NT2/D1 (cell line): ENCODE measurements around the gene HSDL1.

Experiments
- DNase-seq: peaks from one replicate; pipeline ENCODE4 v3.0.0-alpha.2; 2011; ENCODE audit warnings: low read depth, low spot score
- H3K27me3 ChIP-seq: 2 replicates; pipeline ENCODE4 v1.6.0; 2011; ENCODE audit warnings: mild to moderate bottlenecking; ENCODE audit not compliant: insufficient read length, insufficient read depth
- H3K36me3 ChIP-seq: 2 replicates; pipeline ENCODE4 v1.6.1; 2011; ENCODE audit warnings: mild to moderate bottlenecking, low read length, mixed read lengths; ENCODE audit not compliant: insufficient read depth, insufficient read length
- H3K4me1 ChIP-seq: 2 replicates; pipeline ENCODE4 v1.5.1; 2011; ENCODE audit not compliant: insufficient read depth, insufficient read length
- H3K4me3 ChIP-seq: 2 replicates; pipeline ENCODE4 v1.5.1; 2011; ENCODE audit warnings: low read depth; ENCODE audit not compliant: insufficient read length
- H3K9ac ChIP-seq: 2 replicates; pipeline ENCODE4 v1.6.0; 2011; ENCODE audit warnings: low read depth; ENCODE audit not compliant: insufficient read length
- H3K9me3 ChIP-seq: 2 replicates; pipeline ENCODE4 v1.5.1; 2011; ENCODE audit warnings: mild to moderate bottlenecking, low read length; ENCODE audit not compliant: insufficient read depth
- SUZ12 ChIP-seq: IDR thresholded peaks from 2 replicates; pipeline ENCODE4 v1.6.1; 2011; ENCODE audit not compliant: insufficient read length, insufficient read depth; ENCODE audit errors: extremely low read depth
- YY1 ChIP-seq: IDR thresholded peaks from 2 replicates; pipeline ENCODE4 v1.6.1; 2011; ENCODE audit not compliant: insufficient read length, insufficient read depth
- ZNF274 ChIP-seq: IDR thresholded peaks from 2 replicates; pipeline ENCODE4 v1.6.1; 2011; ENCODE audit warnings: mild to moderate bottlenecking, low read depth, low read length

Gene HSDL1

GRCh38 chr16:84087001-84087400 is 58.0 kb downstream of the HSDL1 start:
- H3K4me3 ChIP-seq = no peak overlapping the region

GRCh38 chr16:84086341-84086740 is 58.6 kb downstream of the HSDL1 start:
- Histone ChIP-seq H3K36me3 (peaks cover 92% of the 10 kb centered on the region), H3K4me1 (no peaks in the 10 kb centered on the region), H3K4me3 (no peak overlapping the region), H3K9me3 (no peaks in the 10 kb centered on the region), H3K9ac (no peak overlapping the region), H3K27me3 (no peaks in the 10 kb centered on the region)
- no peak for DNase-seq
- TF ChIP-seq ZNF274 (no peak), SUZ12 (no peak), YY1 (no peak)

More at GRCh38 chr16:84087001-84087400, 58.0 kb downstream of the HSDL1 start:
- DNase-seq = no peak
- Histone ChIP-seq H3K36me3 (peaks cover 92% of the 10 kb centered on the region), H3K27me3 (no peaks in the 10 kb centered on the region), H3K9ac (no peak overlapping the region), H3K9me3 (no peaks in the 10 kb centered on the region), H3K4me1 (no peaks in the 10 kb centered on the region)
- no peak for TF ChIP-seq ZNF274

- Histone ChIP-seq H3K36me3 (peaks cover 93% of the 10 kb centered on the region), H3K27me3 (no peaks in the 10 kb centered on the region), H3K9me3 (no peaks in the 10 kb centered on the region), H3K4me3 (no peak overlapping the region), H3K9ac (no peak overlapping the region), H3K4me1 (no peaks in the 10 kb centered on the region)
- TF ChIP-seq SUZ12 = no peak
- no peak for TF ChIP-seq YY1
- no peak for DNase-seq
Measured at GRCh38 chr16:84085773-84086172, 59.2 kb downstream of the HSDL1 start.

- Histone ChIP-seq H3K9me3 (no peaks in the 10 kb centered on the region), H3K4me3 (no peak overlapping the region), H3K27me3 (no peaks in the 10 kb centered on the region), H3K9ac (no peak overlapping the region), H3K36me3 (peaks cover 95% of the 10 kb centered on the region), H3K4me1 (no peaks in the 10 kb centered on the region)
- TF ChIP-seq YY1 (no peak), ZNF274 (no peak), SUZ12 (no peak)
- no peak for DNase-seq
Measured at GRCh38 chr16:84085271-84085667, 59.7 kb downstream of the HSDL1 start.

GRCh38 chr16:84084570-84085270 is 60.3 kb downstream of the HSDL1 start:
- H3K4me1 ChIP-seq = no peaks in the 10 kb centered on the region
- no peaks in the 10 kb centered on the region for H3K9me3 ChIP-seq
- TF ChIP-seq YY1 (no peak), ZNF274 (no peak), SUZ12 (no peak)
- no peak overlapping the region for H3K4me3 ChIP-seq
- peak overlapping the region; percentile 6 for H3K9ac ChIP-seq
- H3K36me3 ChIP-seq = peaks cover 95% of the 10 kb centered on the region
- DNase-seq = peak; percentile 71
- H3K27me3 ChIP-seq = no peaks in the 10 kb centered on the region

- TF ChIP-seq SUZ12 (no peak), YY1 (no peak), ZNF274 (no peak)
Measured at GRCh38 chr16:84082835-84083569, 62.0 kb downstream of the HSDL1 start.

GRCh38 chr16:84082110-84082509 is 62.9 kb downstream of the HSDL1 start:
- Histone ChIP-seq H3K27me3 (no peaks in the 10 kb centered on the region), H3K4me1 (no peaks in the 10 kb centered on the region), H3K36me3 (peaks cover 83% of the 10 kb centered on the region), H3K4me3 (no peak overlapping the region), H3K9me3 (no peaks in the 10 kb centered on the region), H3K9ac (no peak overlapping the region)
- no peak for DNase-seq
- TF ChIP-seq YY1 = no peak
- no peak for TF ChIP-seq SUZ12
- TF ChIP-seq ZNF274 = no peak

More at GRCh38 chr16:84082835-84083569, 62.0 kb downstream of the HSDL1 start:
- H3K9me3 ChIP-seq = no peaks in the 10 kb centered on the region
- no peaks in the 10 kb centered on the region for H3K27me3 ChIP-seq
- no peak overlapping the region for H3K4me3 ChIP-seq
- H3K4me1 ChIP-seq = no peaks in the 10 kb centered on the region
- DNase-seq = no peak
- H3K36me3 ChIP-seq = peaks cover 89% of the 10 kb centered on the region
- no peak overlapping the region for H3K9ac ChIP-seq
